Right lobe of liver (tissue), 6 donors: ENCODE results near the gene FMNL2. TPM values are rescaled to one million over a fixed set of nuclear protein-coding genes. Genes with fewer than 3 reads are reported as not detected.

ENCODE experiments used
- ATAC-seq, 4 donors: fragments of 200-7000 bp; cut with Tn5 transposase; one replicate each; pipeline ENCODE4 v1.9.1; 2020; ENCODE audit warnings: mild to moderate bottlenecking in 4 of 4, moderate library complexity in 4 of 4
- DNase-seq, 3 donors: peaks; one replicate each; pipeline ENCODE4 v3.0.0-alpha.2; 2020
- H3K27ac ChIP-seq, 3 donors: fragments of 200-600 bp; one replicate each; pipeline ENCODE4 v1.8.0; 2022
- H3K27me3 ChIP-seq, 2 donors: fragments of 200-600 bp; one replicate each; pipeline ENCODE4 v1.8.0; 2022
- H3K36me3 ChIP-seq, 4 donors: fragments of 200-600 bp; sonication (generic) in 1 of 4; one replicate each; pipeline versions ENCODE4 v1.5.1 to v1.8.0; 2017 to 2022; ENCODE audit warnings: control low read depth in 1 of 4
- H3K4me1 ChIP-seq, 4 donors: fragments of 200-600 bp; sonication (generic) in 1 of 4; one replicate each; pipeline versions ENCODE4 v1.5.1 to v1.8.0; 2017 to 2022; ENCODE audit warnings: control low read depth in 1 of 4
- H3K4me3 ChIP-seq, 3 donors: fragments of 200-600 bp; one replicate each; pipeline ENCODE4 v1.8.0; 2022
- H3K9me3 ChIP-seq, 4 donors: fragments of 200-600 bp; sonication (generic) in 1 of 4; one replicate each; pipeline versions ENCODE4 v1.5.1 to v1.8.0; 2017 to 2022; ENCODE audit warnings: control low read depth in 1 of 4
- CTCF ChIP-seq, 4 donors: fragments of 200-600 bp in 3 of 4; fragments of 450-650 bp in 1 of 4; IDR thresholded peaks; one replicate each; pipeline versions ENCODE4 v1.5.1 to v1.8.0; 2016 to 2022; ENCODE audit warnings: antibody characterized with exemption in 4 of 4, mild to moderate bottlenecking in 2 of 4
- POLR2A ChIP-seq: fragments of 450-650 bp; IDR thresholded peaks from one replicate; pipeline ENCODE4 v1.6.1; 2017; ENCODE audit warnings: antibody characterized with exemption, mild to moderate bottlenecking
- WGBS: methylation state at CpG from one replicate; pipeline ENCODE4 v1.1.6; 2018; ENCODE audit warnings: low coverage, low lambda C conversion rate; ENCODE audit not compliant: insufficient coverage; ENCODE audit errors: missing lambda C conversion rate; 5-methylcytosine and 5-hydroxymethylcytosine counted together
- intact Hi-C, 2 donors: fragments of 100-400 bp; cut with DNase I; formaldehyde crosslinking; loops; one replicate each; pipeline versions ENCODE4 v1.11.2 to v1.14.1; 2022
- total RNA-seq, 6 experiments: library from RNA; depleted of rRNA in 2 of 6; stranded (reverse); fragments of >200 nt in 2 of 6; fragmentation: NEBNext Ultra II Directional in 3 of 6; extraction: Animal tissue kit (Norgen Biotek cat#: 25700) in 3 of 6; gene quantifications; one replicate each; pipeline versions ENCODE4 v1.1.0 to v1.2.4, GENCODE V29; 2016 to 2023
- donor health status: DM: no; HTN: yes; CAD: no.
- donor health status: DM: no; HTN: no; CAD: no.
- donor health status: DM: no; HTN: no; CAD: no.
- donor health status: DM: no; HTN: yes; CAD: no.
- donor health status: DM: no; HTN: yes; CAD: no.

Gene FMNL2
- total RNA-seq, 6 experiments from 2014 or later: 3.5 to 12.1 (median 7.1) TPM

GRCh38 chr2:152603166-152603565 is 268.2 kb downstream of the FMNL2 start:
- H3K9me3 ChIP-seq: no peaks in the 10 kb centered on the region
- H3K27me3 ChIP-seq: no peaks in the 10 kb centered on the region
- intact Hi-C loops: no loop called here
- ATAC-seq: no peak
- no peak overlapping the region for H3K27ac ChIP-seq
- no peaks in the 10 kb centered on the region for H3K36me3 ChIP-seq
- no peak overlapping the region for H3K4me3 ChIP-seq
- no peaks in the 10 kb centered on the region for H3K4me1 ChIP-seq
- no peak for DNase-seq
- no peak for TF ChIP-seq POLR2A
- TF ChIP-seq CTCF (IDR thresholded peaks at IDR 0.05): no peak
- WGBS: 84% methylated on average over 3 of the region's 3 CpGs

GRCh38 chr2:152606081-152606480 is 271.1 kb downstream of the FMNL2 start:
- intact Hi-C loops: no loop called here
- no peak overlapping the region for H3K4me3 ChIP-seq
- no peak overlapping the region for H3K27ac ChIP-seq
- no peaks in the 10 kb centered on the region for H3K27me3 ChIP-seq
- DNase-seq: no peak
- TF ChIP-seq CTCF (IDR thresholded peaks at IDR 0.05) (no peak), POLR2A (no peak)
- ATAC-seq: no peak
- no peaks in the 10 kb centered on the region for H3K4me1 ChIP-seq
- whole genome bisulfite sequencing: 87% methylated on average over 1 of the region's 1 CpG
- no peaks in the 10 kb centered on the region for H3K9me3 ChIP-seq
- no peaks in the 10 kb centered on the region for H3K36me3 ChIP-seq

GRCh38 chr2:152606941-152607340 is 272.0 kb downstream of the FMNL2 start:
- WGBS: 6% methylated on average over 2 of the region's 2 CpGs
- ATAC-seq: no peak

GRCh38 chr2:152607793-152608300 is 272.9 kb downstream of the FMNL2 start:
- no peaks in the 10 kb centered on the region for H3K4me1 ChIP-seq
- H3K9me3 ChIP-seq: no peaks in the 10 kb centered on the region
- H3K27ac ChIP-seq: no peak overlapping the region
- H3K4me3 ChIP-seq: no peak overlapping the region
- ATAC-seq (no peak), DNase-seq (no peak)
- H3K36me3 ChIP-seq: no peaks in the 10 kb centered on the region
- TF ChIP-seq CTCF (IDR thresholded peaks at IDR 0.05): no peak
- no peak for TF ChIP-seq POLR2A
- intact Hi-C loops: no loop called here
- WGBS: 85% methylated on average over 7 of the region's 7 CpGs
- no peaks in the 10 kb centered on the region for H3K27me3 ChIP-seq

More at GRCh38 chr2:152606941-152607340, 272.0 kb downstream of the FMNL2 start:
- no peaks in the 10 kb centered on the region for H3K4me1 ChIP-seq
- intact Hi-C loops: no loop called here
- no peak overlapping the region for H3K4me3 ChIP-seq
- H3K27me3 ChIP-seq: no peaks in the 10 kb centered on the region
- no peaks in the 10 kb centered on the region for H3K9me3 ChIP-seq
- no peak for TF ChIP-seq POLR2A
- no peak for TF ChIP-seq CTCF (IDR thresholded peaks at IDR 0.05)
- H3K36me3 ChIP-seq: no peaks in the 10 kb centered on the region
- DNase-seq: no peak
- H3K27ac ChIP-seq: no peak overlapping the region

- Histone ChIP-seq H3K27me3 (no peaks in the 10 kb centered on the region), H3K36me3 (no peaks in the 10 kb centered on the region), H3K27ac (no peak overlapping the region), H3K4me3 (no peak overlapping the region), H3K4me1 (no peaks in the 10 kb centered on the region), H3K9me3 (no peaks in the 10 kb centered on the region)
- no peak for DNase-seq
- ATAC-seq: no peak
- 66% methylated on average over 2 of the region's 2 CpGs for WGBS
- intact Hi-C loops: no loop called here
- no peak for TF ChIP-seq CTCF (IDR thresholded peaks at IDR 0.05)
- no peak for TF ChIP-seq POLR2A
Observed at GRCh38 chr2:152609154-152609553, 274.2 kb downstream of the FMNL2 start.
